ENCODE data around the gene FNTB.

DNA sequence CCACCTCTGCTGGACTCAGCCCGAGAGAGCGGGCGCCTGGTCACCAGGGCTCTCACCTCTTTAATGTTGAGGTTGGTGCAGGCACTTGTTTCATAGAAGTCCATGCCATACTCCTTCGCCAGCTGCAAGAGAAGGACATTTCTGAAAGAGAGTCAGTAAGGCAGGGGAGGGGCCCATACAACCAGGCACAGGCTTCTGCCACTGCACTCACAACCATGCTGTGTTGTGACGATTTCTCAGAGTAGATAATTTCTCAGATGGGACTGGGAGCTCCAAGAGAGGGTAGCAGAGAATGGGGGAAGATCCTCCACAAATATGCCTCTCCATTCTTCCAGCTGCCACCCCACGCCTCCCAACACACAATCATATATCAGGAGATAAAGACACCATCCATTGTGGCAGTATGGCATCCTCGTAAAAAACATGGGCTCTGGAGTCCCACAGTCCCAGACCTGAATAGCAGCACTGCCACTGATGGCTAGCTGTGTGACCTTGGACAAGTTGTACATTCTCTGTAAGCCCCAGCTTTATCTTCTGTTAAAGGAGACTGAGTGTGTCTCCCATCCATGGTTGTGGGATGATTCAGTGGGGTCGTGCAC, 38.0 kb upstream of the FNTB start:
- TF ChIP-seq CBX8 (IDR thresholded peaks at IDR 0.05; ENCODE audit: borderline replicate concordance, low read depth, low read length) (no peak), CEBPB (IDR thresholded peaks at IDR 0.05; ENCODE audit: low read depth, low read length) (no peak), KDM5A (IDR thresholded peaks at IDR 0.05; ENCODE audit: low read length) (no peak), BRCA1 (IDR thresholded peaks at IDR 0.05; ENCODE audit: low read depth, low read length) (no peak), POLR2AphosphoS5 (IDR thresholded peaks at IDR 0.05; ENCODE audit: low read depth, low read length) (no peak), TAF1 (IDR thresholded peaks at IDR 0.05; ENCODE audit: low read depth, low read length) (no peak), JUND (IDR thresholded peaks at IDR 0.05; ENCODE audit: low read length) (no peak), POLR2A (IDR thresholded peaks at IDR 0.05; ENCODE audit: control extremely low read depth in 1 of 2, low read depth in 2 of 2, low read length in 2 of 2) (no peak), EP300 (IDR thresholded peaks at IDR 0.05; ENCODE audit: borderline replicate concordance in 1 of 2, low read depth in 2 of 2, low read length in 2 of 2) (no peak), SP1 (IDR thresholded peaks at IDR 0.05; ENCODE audit: low read depth, low read length) (no peak), EZH2 (IDR thresholded peaks at IDR 0.05; ENCODE audit: low read depth, low read length, severe bottlenecking) (no peak)
- TF ChIP-seq, protein P1, sequence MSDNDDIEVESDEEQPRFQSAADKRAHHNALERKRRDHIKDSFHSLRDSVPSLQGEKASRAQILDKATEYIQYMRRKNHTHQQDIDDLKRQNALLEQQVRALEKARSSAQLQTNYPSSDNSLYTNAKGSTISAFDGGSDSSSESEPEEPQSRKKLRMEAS (IDR thresholded peaks at IDR 0.05) = no peak
- TF ChIP-seq, protein P2, sequence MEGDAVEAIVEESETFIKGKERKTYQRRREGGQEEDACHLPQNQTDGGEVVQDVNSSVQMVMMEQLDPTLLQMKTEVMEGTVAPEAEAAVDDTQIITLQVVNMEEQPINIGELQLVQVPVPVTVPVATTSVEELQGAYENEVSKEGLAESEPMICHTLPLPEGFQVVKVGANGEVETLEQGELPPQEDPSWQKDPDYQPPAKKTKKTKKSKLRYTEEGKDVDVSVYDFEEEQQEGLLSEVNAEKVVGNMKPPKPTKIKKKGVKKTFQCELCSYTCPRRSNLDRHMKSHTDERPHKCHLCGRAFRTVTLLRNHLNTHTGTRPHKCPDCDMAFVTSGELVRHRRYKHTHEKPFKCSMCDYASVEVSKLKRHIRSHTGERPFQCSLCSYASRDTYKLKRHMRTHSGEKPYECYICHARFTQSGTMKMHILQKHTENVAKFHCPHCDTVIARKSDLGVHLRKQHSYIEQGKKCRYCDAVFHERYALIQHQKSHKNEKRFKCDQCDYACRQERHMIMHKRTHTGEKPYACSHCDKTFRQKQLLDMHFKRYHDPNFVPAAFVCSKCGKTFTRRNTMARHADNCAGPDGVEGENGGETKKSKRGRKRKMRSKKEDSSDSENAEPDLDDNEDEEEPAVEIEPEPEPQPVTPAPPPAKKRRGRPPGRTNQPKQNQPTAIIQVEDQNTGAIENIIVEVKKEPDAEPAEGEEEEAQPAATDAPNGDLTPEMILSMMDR (IDR thresholded peaks at IDR 0.05; ENCODE audit: control extremely low read depth in 1 of 3, insufficient read depth in 1 of 3, low read depth in 1 of 3, low read length in 3 of 3) = no peak
